Measurements from ENCODE around the gene MUC3A.

Gene MUC3A

DNA sequence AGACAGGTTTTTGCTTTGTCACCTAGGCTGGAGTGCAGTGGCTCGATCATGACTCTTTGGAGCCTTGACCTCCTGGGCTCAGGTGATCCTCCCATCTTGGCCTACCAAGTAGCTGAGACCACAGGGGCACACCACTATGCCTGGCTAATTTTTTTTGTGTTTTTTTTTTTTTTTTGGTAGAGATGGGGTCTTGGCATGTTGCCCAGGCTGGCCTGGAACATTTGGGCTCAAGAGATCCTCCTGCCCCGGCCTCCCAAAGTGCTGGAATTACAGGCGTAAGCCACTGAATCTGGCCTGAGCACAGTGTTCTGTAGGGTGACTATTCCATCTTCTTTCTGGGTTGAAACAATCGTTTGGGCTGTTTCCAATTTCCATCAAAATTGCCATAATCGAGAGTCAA, 1.5 kb upstream of the MUC3A start:
- Histone ChIP-seq H3K9me3 (ENCODE audit: control insufficient read depth, low read length) (no peaks in the 10 kb centered on the region), H3K4me1 (no peaks in the 10 kb centered on the region), H3K79me2 (no peaks in the 10 kb centered on the region), H3K36me3 (ENCODE audit: control insufficient read depth, insufficient read depth, low read length) (no peaks in the 10 kb centered on the region), H3K4me2 (ENCODE audit: low read length) (no peak overlapping the region), H3K27ac (no peak overlapping the region), H3K27me3 (ENCODE audit: control insufficient read depth, insufficient read depth, low read length) (no peaks in the 10 kb centered on the region), H3K9ac (no peak overlapping the region), H2AFZ (no peak overlapping the region), H3K4me3 (ENCODE audit: low read depth, low read length) (no peak overlapping the region)
- TF ChIP-seq, protein P1, sequence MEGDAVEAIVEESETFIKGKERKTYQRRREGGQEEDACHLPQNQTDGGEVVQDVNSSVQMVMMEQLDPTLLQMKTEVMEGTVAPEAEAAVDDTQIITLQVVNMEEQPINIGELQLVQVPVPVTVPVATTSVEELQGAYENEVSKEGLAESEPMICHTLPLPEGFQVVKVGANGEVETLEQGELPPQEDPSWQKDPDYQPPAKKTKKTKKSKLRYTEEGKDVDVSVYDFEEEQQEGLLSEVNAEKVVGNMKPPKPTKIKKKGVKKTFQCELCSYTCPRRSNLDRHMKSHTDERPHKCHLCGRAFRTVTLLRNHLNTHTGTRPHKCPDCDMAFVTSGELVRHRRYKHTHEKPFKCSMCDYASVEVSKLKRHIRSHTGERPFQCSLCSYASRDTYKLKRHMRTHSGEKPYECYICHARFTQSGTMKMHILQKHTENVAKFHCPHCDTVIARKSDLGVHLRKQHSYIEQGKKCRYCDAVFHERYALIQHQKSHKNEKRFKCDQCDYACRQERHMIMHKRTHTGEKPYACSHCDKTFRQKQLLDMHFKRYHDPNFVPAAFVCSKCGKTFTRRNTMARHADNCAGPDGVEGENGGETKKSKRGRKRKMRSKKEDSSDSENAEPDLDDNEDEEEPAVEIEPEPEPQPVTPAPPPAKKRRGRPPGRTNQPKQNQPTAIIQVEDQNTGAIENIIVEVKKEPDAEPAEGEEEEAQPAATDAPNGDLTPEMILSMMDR (IDR thresholded peaks at IDR 0.05), result no peak

DNA sequence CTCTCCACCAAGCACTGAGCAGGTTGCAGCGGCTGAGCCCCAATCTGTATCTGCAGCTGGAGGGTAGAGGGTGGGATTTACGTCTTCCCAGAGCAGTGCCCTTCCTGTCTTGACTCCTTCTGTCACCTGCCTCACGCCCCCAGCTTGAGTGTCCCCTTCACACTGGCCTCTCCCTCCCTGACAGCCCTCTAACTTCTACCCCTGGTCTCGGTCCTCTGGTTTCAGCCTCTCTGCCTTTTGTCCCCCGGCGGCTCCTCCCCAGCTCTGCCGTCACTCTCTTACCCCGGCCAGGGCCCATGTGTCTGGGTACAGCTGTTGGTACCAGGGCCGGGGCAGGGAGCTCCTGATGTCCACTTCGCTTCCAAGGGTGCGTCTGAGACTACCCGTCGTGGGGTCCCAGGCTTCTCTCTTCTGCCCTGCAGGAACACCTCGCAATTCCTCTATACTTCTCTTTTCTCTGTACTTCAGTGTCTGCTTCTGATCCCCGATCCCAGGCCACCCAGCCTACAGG, 654 bp downstream of the MUC3A start:
- Histone ChIP-seq H3K27ac (no peak overlapping the region), H3K27me3 (ENCODE audit: control insufficient read depth, insufficient read depth, low read length) (no peaks in the 10 kb centered on the region), H3K36me3 (ENCODE audit: control insufficient read depth, insufficient read depth, low read length) (no peaks in the 10 kb centered on the region), H3K79me2 (no peaks in the 10 kb centered on the region), H3K4me1 (no peaks in the 10 kb centered on the region), H3K4me2 (ENCODE audit: low read length) (no peak overlapping the region), H3K4me3 (ENCODE audit: low read depth, low read length) (no peak overlapping the region), H2AFZ (peak overlapping the region; percentile 16), H3K9me3 (ENCODE audit: control insufficient read depth, low read length) (no peaks in the 10 kb centered on the region), H3K9ac (no peak overlapping the region)
- TF ChIP-seq, protein P1 (IDR thresholded peaks at IDR 0.05), result no peak

DNA sequence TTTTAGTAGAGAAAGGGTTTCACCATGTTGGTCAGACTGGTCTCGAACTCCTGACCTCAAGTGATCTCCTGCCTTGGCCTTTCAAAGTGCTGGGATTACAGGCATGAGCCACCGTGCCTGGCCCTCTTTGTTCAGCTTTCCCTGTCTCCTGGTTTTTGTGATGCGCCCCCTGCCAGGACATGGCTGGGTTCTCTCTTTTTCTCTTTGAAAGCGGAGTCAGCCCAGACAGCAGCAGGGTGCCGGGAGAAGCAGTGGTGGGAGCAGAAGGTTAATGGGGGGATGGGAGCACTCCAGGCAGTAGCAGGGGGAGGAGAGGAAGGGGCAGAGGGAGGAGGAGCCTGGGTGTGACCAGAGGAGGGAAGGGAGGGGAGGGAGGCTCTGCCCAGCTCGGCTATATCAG, 1.8 kb downstream of the MUC3A start:
- Histone ChIP-seq H3K27me3 (ENCODE audit: control insufficient read depth, insufficient read depth, low read length) (no peaks in the 10 kb centered on the region), H3K4me1 (no peaks in the 10 kb centered on the region)
- TF ChIP-seq, protein P1 (IDR thresholded peaks at IDR 0.05), result no peak

DNA sequence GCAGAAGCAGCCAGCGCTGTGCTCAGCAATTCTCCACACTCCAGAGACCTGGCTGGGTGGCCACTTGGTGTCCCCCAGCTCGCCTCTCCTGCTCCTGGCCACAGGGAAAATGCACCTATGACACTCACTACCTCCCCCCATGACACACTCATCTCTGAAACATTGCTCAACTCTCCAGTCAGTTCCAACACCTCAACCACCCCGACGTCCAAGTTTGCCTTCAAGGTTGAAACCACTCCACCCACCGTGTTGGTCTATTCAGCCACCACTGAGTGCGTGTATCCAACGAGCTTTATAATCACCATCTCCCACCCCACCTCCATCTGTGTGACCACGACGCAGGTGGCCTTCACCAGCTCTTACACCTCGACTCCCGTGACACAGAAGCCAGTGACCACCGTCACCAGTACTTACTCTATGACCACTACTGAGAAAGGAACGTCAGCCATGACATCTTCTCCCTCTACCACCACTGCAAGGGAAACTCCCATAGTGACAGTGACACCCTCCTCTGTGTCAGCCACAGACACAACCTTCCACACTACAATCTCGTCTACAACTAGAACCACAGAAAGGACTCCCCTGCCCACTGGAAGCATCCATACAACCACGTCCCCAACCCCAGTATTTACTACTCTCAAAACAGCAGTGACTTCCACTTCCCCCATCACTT, 2.7 kb downstream of the MUC3A start:
- no peaks in the 10 kb centered on the region for H3K4me1 ChIP-seq
- H3K79me2 ChIP-seq, result no peaks in the 10 kb centered on the region
- no peak overlapping the region for H3K4me3 ChIP-seq (ENCODE audit: low read depth, low read length)
- H3K36me3 ChIP-seq (ENCODE audit: control insufficient read depth, insufficient read depth, low read length), result no peaks in the 10 kb centered on the region
- TF ChIP-seq, protein P1 (IDR thresholded peaks at IDR 0.05), result no peak
- H3K27ac ChIP-seq, result no peak overlapping the region
- H3K9me3 ChIP-seq (ENCODE audit: control insufficient read depth, low read length), result no peaks in the 10 kb centered on the region
- no peak overlapping the region for H3K4me2 ChIP-seq (ENCODE audit: low read length)
- H3K27me3 ChIP-seq (ENCODE audit: control insufficient read depth, insufficient read depth, low read length), result no peaks in the 10 kb centered on the region
- H3K9ac ChIP-seq, result no peak overlapping the region
- H2AFZ ChIP-seq, result no peak overlapping the region

More for the DNA sequence above, 1.8 kb downstream of the MUC3A start:
- Histone ChIP-seq H3K4me2 (ENCODE audit: low read length) (no peak overlapping the region), H3K27ac (no peak overlapping the region), H3K4me3 (ENCODE audit: low read depth, low read length) (no peak overlapping the region), H3K36me3 (ENCODE audit: control insufficient read depth, insufficient read depth, low read length) (no peaks in the 10 kb centered on the region), H3K79me2 (no peaks in the 10 kb centered on the region), H3K9ac (no peak overlapping the region), H3K9me3 (ENCODE audit: control insufficient read depth, low read length) (no peaks in the 10 kb centered on the region), H2AFZ (no peak overlapping the region)

DNA sequence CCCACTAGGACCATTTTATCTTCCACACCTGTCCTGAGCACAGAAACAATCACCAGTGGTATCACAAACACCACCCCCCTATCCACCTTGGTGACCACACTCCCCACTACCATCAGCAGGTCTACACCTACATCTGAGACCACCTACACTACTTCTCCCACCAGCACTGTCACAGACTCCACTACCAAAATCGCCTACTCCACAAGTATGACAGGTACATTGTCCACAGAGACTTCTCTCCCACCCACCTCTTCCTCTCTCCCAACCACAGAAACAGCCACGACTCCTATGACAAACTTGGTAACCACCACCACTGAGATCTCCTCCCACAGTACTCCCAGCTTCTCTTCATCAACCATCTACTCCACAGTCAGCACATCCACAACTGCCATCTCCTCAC, 3.3 kb downstream of the MUC3A start:
- H3K36me3 ChIP-seq (ENCODE audit: control insufficient read depth, insufficient read depth, low read length), result no peaks in the 10 kb centered on the region
- H3K27me3 ChIP-seq (ENCODE audit: control insufficient read depth, insufficient read depth, low read length), result no peaks in the 10 kb centered on the region
- H3K4me3 ChIP-seq (ENCODE audit: low read depth, low read length), result no peak overlapping the region
- no peaks in the 10 kb centered on the region for H3K4me1 ChIP-seq
- TF ChIP-seq, protein P1 (IDR thresholded peaks at IDR 0.05), result no peak
- no peak overlapping the region for H3K4me2 ChIP-seq (ENCODE audit: low read length)
- no peak overlapping the region for H3K9ac ChIP-seq
- H3K79me2 ChIP-seq, result no peaks in the 10 kb centered on the region
- no peak overlapping the region for H2AFZ ChIP-seq
- H3K9me3 ChIP-seq (ENCODE audit: control insufficient read depth, low read length), result no peaks in the 10 kb centered on the region
- no peak overlapping the region for H3K27ac ChIP-seq

Data from parathyroid adenoma (tissue), 2 donors.